ENCODE data around the gene APOD. TPM values are rescaled to one million over a fixed set of nuclear protein-coding genes. Genes with fewer than 3 reads are reported as not detected.

The APOD gene
- total RNA-seq = 100 to 1,000 TPM in 1 of 2 donors, 10 to 100 TPM in 1; 26.6 to 162 TPM

GRCh38 chr3:195583831-195584542 lies at the start of gene APOD:
Gene APOD, minus strand, starts transcription at chr3:195583940. Its CDS starts 4,479 bp downstream, at chr3:195579461.

GRCh38 chr3:195542698-195543499 lies 40.8 kb downstream of the APOD start, which contains the start of gene PPP1R2:
Gene PPP1R2, minus strand, starts transcription at chr3:195543325. Its CDS starts 300 bp downstream, at chr3:195543025.

Small RNA genes lying within 50 kb of the gene (small RNA-seq; reads per million reads assigned to genes)
- gene RN7SL73P (0 reads per million in 2 donors), gene RNU6ATAC24P (0 reads per million in 2 donors)

Other genes with a start within 250 kb of the APOD start
- gene ACAP2, start 140.9 kb downstream of the APOD start, total RNA-seq = 10 to 100 TPM; 71.3 to 91.9 TPM
- 10 to 100 TPM; 47.8 to 56.6 TPM for gene PPP1R2, start 40.6 kb downstream of the APOD start, total RNA-seq
- gene MUC20, start 137.0 kb upstream of the APOD start, total RNA-seq = 1 to 10 TPM in 1 of 2 donors, under 1 TPM in 1; under 0.01 to 1.3 TPM
- gene MUC4, start 228.0 kb upstream of the APOD start, total RNA-seq = not detected